SK-N-SH treated with all-trans-retinoic acid at 6 μM for 48 hours (cell line): ENCODE results near the gene DOCK7.

Experiments
- ATAC-seq: fragments of 200-7000 bp; cut with Tn5 transposase; 3 replicates; pipeline ENCODE4 v1.9.1; 2020; ENCODE audit warnings: mild to moderate bottlenecking, moderate library complexity
- ARNTL ChIP-seq: fragments of 450-650 bp; formaldehyde crosslinking; IDR thresholded peaks from 2 replicates; pipeline ENCODE4 v1.5.0; 2020; ENCODE audit warnings: low read depth, mild to moderate bottlenecking, moderate library complexity, borderline replicate concordance
- BACH2 ChIP-seq: fragments of 250-450 bp; sonication (Bioruptor Pico); IDR thresholded peaks from 2 replicates; pipeline ENCODE4 v1.9.0; 2021; ENCODE audit warnings: mild to moderate bottlenecking, borderline replicate concordance
- CSDC2 ChIP-seq: fragments of 250-450 bp; sonication (Bioruptor Pico); IDR thresholded peaks from 2 replicates; pipeline ENCODE4 v1.5.0; 2020; ENCODE audit warnings: mild to moderate bottlenecking, moderate library complexity
- ESRRG ChIP-seq: fragments of 250-450 bp; sonication (Bioruptor Pico); IDR thresholded peaks from 2 replicates; pipeline ENCODE4 v1.6.1; 2021; ENCODE audit warnings: mild to moderate bottlenecking
- GLIS3 ChIP-seq: fragments of 250-450 bp; sonication (Bioruptor Pico); IDR thresholded peaks from 2 replicates; pipeline ENCODE4 v1.5.0; 2020; ENCODE audit warnings: mild to moderate bottlenecking, moderate library complexity
- ISL1 ChIP-seq: fragments of 250-450 bp; sonication (Bioruptor Pico); IDR thresholded peaks from 2 replicates; pipeline ENCODE4 v2.1.2; 2022; ENCODE audit warnings: mild to moderate bottlenecking, moderate library complexity
- OSR1 ChIP-seq: fragments of 250-450 bp; sonication (Bioruptor Pico); IDR thresholded peaks from 2 replicates; pipeline ENCODE4 v1.8.0; 2022; ENCODE audit warnings: moderate library complexity, mild to moderate bottlenecking, inconsistent platforms
- PPARA ChIP-seq: fragments of 250-450 bp; sonication (Bioruptor Pico); IDR thresholded peaks from 2 replicates; pipeline ENCODE4 v1.5.0; 2020; ENCODE audit warnings: mild to moderate bottlenecking, borderline replicate concordance
- RARB ChIP-seq: fragments of 250-450 bp; sonication (Bioruptor Pico); IDR thresholded peaks from 2 replicates; pipeline ENCODE4 v1.8.0; 2021; ENCODE audit warnings: mild to moderate bottlenecking, moderate library complexity
- SNAI2 ChIP-seq: fragments of 250-450 bp; sonication (Bioruptor Pico); IDR thresholded peaks from 2 replicates; pipeline ENCODE4 v1.5.0; 2020; ENCODE audit warnings: mild to moderate bottlenecking, moderate library complexity
- TCF4 ChIP-seq: fragments of 250-450 bp; sonication (Bioruptor Pico); IDR thresholded peaks from 2 replicates; pipeline ENCODE4 v1.8.0; 2021; ENCODE audit warnings: mild to moderate bottlenecking, moderate library complexity, borderline replicate concordance
- ZC3H10 ChIP-seq: fragments of 250-450 bp; sonication (Bioruptor Pico); IDR thresholded peaks from 2 replicates; pipeline ENCODE4 v1.5.1; 2021; ENCODE audit warnings: mild to moderate bottlenecking, moderate library complexity
- ZFP30 ChIP-seq: fragments of 450-650 bp; formaldehyde crosslinking; IDR thresholded peaks from 2 replicates; pipeline ENCODE4 v1.5.0; 2022; ENCODE audit warnings: mild to moderate bottlenecking, moderate library complexity
- ZNF565 ChIP-seq: fragments of 450-650 bp; formaldehyde crosslinking; conservative IDR thresholded peaks from 2 replicates; pipeline ENCODE4 v1.5.0; 2020; ENCODE audit warnings: low read depth, mild to moderate bottlenecking, moderate library complexity
- ZNF70 ChIP-seq: fragments of 450-650 bp; formaldehyde crosslinking; IDR thresholded peaks from 2 replicates; pipeline ENCODE4 v1.5.0; 2020; ENCODE audit warnings: mild to moderate bottlenecking, moderate library complexity
- ZNF8 ChIP-seq: fragments of 450-650 bp; formaldehyde crosslinking; IDR thresholded peaks from 2 replicates; pipeline ENCODE4 v1.5.0; 2020; ENCODE audit warnings: mild to moderate bottlenecking, moderate library complexity
- TF ChIP-seq, protein P1 (sequence below): fragments of 250-450 bp; sonication (Bioruptor Pico); IDR thresholded peaks from 2 replicates; pipeline ENCODE4 v1.5.0; 2020; ENCODE audit warnings: mild to moderate bottlenecking, moderate library complexity
- TF ChIP-seq, protein P2 (sequence below): fragments of 250-450 bp; sonication (Bioruptor Pico); IDR thresholded peaks from 2 replicates; pipeline ENCODE4 v1.8.0; 2020; ENCODE audit warnings: mild to moderate bottlenecking, moderate library complexity, borderline replicate concordance
- TF ChIP-seq, protein P3 (sequence below): fragments of 250-450 bp; sonication (Bioruptor Pico); IDR thresholded peaks from 2 replicates; pipeline ENCODE4 v1.5.1; 2020; ENCODE audit warnings: low read depth, mild to moderate bottlenecking, moderate library complexity
- TF ChIP-seq, protein P4 (sequence below): fragments of 250-450 bp; sonication (Bioruptor Pico); IDR thresholded peaks from 2 replicates; pipeline ENCODE4 v1.8.0; 2021; ENCODE audit warnings: low read depth, mild to moderate bottlenecking, moderate library complexity, borderline replicate concordance
- TF ChIP-seq, protein P5 (sequence below): fragments of 250-450 bp; sonication (Bioruptor Pico); IDR thresholded peaks from 2 replicates; pipeline ENCODE4 v1.5.1; 2021; ENCODE audit warnings: mild to moderate bottlenecking, moderate library complexity

Gene DOCK7

DNA sequence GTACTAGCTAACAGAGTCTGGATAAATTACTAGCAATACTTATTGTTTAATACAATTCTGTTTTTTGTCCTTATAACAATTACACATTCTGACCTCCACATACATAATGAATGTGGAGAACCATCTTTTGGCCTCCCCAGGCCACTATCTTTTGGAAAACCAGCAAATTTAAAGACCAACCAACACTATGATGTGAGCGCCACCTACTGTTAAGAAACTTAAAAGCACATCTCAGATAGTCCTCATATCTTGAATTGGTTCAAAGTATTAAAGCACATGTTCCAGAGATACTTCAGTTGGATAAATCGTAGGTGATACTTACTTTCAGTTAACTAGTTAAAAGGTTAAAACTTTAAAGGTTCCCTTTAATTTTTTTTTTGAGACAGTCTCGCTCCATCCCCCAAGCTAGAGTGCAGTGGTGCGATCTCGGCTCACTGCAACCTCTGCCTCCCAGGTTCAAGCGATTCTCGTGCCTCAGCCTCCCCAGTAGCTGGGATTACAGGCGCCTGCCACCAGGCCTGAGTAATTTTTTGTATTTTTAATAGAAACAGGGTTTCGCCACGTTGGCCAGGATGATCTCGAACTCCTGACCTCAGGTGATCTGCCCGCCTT is 280.7 kb downstream of the DOCK7 start:
- ATAC-seq = peak; percentile 87
- TF ChIP-seq RARB (CRISPR knock-in tag) = no peak
- TF ChIP-seq ZNF8 (CRISPR knock-in tag) = no peak
- TF ChIP-seq OSR1 (CRISPR knock-in tag) = no peak
- TF ChIP-seq, protein P1, sequence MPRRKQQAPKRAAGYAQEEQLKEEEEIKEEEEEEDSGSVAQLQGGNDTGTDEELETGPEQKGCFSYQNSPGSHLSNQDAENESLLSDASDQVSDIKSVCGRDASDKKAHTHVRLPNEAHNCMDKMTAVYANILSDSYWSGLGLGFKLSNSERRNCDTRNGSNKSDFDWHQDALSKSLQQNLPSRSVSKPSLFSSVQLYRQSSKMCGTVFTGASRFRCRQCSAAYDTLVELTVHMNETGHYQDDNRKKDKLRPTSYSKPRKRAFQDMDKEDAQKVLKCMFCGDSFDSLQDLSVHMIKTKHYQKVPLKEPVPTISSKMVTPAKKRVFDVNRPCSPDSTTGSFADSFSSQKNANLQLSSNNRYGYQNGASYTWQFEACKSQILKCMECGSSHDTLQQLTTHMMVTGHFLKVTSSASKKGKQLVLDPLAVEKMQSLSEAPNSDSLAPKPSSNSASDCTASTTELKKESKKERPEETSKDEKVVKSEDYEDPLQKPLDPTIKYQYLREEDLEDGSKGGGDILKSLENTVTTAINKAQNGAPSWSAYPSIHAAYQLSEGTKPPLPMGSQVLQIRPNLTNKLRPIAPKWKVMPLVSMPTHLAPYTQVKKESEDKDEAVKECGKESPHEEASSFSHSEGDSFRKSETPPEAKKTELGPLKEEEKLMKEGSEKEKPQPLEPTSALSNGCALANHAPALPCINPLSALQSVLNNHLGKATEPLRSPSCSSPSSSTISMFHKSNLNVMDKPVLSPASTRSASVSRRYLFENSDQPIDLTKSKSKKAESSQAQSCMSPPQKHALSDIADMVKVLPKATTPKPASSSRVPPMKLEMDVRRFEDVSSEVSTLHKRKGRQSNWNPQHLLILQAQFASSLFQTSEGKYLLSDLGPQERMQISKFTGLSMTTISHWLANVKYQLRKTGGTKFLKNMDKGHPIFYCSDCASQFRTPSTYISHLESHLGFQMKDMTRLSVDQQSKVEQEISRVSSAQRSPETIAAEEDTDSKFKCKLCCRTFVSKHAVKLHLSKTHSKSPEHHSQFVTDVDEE = no peak

DNA sequence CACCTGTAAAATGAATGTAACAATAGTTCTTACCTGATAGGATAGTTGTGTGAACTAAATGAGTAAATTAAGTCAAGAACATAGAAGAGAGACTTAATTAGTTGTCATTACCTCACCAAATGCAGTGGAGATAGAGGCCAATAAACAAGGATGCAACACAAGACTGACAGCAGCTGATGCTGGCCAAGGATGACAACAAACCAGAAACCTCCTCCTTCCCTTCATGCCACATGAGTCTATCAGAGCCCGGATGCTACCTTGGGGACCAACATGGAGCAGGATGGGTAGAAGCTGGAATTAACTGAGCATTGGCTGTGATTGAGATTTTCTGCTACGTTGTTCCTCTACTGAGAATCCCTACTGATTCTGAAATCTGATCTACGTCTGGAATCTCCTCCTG is 281.6 kb downstream of the DOCK7 start:
- TF ChIP-seq RARB (CRISPR knock-in tag) = no peak
- no peak for TF ChIP-seq CSDC2 (CRISPR knock-in tag)
- TF ChIP-seq ZNF70 = no peak
- TF ChIP-seq ESRRG (CRISPR knock-in tag) = no peak
- TF ChIP-seq BACH2 (CRISPR knock-in tag) = no peak
- TF ChIP-seq, protein P2, sequence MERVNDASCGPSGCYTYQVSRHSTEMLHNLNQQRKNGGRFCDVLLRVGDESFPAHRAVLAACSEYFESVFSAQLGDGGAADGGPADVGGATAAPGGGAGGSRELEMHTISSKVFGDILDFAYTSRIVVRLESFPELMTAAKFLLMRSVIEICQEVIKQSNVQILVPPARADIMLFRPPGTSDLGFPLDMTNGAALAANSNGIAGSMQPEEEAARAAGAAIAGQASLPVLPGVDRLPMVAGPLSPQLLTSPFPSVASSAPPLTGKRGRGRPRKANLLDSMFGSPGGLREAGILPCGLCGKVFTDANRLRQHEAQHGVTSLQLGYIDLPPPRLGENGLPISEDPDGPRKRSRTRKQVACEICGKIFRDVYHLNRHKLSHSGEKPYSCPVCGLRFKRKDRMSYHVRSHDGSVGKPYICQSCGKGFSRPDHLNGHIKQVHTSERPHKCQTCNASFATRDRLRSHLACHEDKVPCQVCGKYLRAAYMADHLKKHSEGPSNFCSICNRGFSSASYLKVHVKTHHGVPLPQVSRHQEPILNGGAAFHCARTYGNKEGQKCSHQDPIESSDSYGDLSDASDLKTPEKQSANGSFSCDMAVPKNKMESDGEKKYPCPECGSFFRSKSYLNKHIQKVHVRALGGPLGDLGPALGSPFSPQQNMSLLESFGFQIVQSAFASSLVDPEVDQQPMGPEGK = no peak
- TF ChIP-seq SNAI2 (CRISPR knock-in tag) = no peak
- no peak for TF ChIP-seq ZNF565
- TF ChIP-seq ZNF8 (CRISPR knock-in tag) = no peak
- TF ChIP-seq OSR1 (CRISPR knock-in tag) = no peak
- no peak for TF ChIP-seq ZFP30 (CRISPR knock-in tag)
- TF ChIP-seq, protein P3, sequence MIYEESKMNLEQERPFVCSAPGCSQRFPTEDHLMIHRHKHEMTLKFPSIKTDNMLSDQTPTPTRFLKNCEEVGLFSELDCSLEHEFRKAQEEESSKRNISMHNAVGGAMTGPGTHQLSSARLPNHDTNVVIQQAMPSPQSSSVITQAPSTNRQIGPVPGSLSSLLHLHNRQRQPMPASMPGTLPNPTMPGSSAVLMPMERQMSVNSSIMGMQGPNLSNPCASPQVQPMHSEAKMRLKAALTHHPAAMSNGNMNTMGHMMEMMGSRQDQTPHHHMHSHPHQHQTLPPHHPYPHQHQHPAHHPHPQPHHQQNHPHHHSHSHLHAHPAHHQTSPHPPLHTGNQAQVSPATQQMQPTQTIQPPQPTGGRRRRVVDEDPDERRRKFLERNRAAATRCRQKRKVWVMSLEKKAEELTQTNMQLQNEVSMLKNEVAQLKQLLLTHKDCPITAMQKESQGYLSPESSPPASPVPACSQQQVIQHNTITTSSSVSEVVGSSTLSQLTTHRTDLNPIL (CRISPR knock-in tag) = no peak
- TF ChIP-seq, protein P4, sequence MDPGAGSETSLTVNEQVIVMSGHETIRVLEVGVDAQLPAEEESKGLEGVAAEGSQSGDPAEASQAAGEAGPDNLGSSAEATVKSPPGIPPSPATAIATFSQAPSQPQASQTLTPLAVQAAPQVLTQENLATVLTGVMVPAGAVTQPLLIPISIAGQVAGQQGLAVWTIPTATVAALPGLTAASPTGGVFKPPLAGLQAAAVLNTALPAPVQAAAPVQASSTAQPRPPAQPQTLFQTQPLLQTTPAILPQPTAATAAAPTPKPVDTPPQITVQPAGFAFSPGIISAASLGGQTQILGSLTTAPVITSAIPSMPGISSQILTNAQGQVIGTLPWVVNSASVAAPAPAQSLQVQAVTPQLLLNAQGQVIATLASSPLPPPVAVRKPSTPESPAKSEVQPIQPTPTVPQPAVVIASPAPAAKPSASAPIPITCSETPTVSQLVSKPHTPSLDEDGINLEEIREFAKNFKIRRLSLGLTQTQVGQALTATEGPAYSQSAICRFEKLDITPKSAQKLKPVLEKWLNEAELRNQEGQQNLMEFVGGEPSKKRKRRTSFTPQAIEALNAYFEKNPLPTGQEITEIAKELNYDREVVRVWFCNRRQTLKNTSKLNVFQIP (CRISPR knock-in tag) = no peak
- TF ChIP-seq ISL1 (CRISPR knock-in tag) = no peak
- TF ChIP-seq ARNTL = no peak
- TF ChIP-seq PPARA (CRISPR knock-in tag) = no peak
- no peak for TF ChIP-seq TCF4 (CRISPR knock-in tag)
- TF ChIP-seq, protein P5, sequence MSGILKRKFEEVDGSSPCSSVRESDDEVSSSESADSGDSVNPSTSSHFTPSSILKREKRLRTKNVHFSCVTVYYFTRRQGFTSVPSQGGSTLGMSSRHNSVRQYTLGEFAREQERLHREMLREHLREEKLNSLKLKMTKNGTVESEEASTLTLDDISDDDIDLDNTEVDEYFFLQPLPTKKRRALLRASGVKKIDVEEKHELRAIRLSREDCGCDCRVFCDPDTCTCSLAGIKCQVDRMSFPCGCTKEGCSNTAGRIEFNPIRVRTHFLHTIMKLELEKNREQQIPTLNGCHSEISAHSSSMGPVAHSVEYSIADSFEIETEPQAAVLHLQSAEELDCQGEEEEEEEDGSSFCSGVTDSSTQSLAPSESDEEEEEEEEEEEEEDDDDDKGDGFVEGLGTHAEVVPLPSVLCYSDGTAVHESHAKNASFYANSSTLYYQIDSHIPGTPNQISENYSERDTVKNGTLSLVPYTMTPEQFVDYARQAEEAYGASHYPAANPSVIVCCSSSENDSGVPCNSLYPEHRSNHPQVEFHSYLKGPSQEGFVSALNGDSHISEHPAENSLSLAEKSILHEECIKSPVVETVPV (CRISPR knock-in tag) = no peak
- no peak for TF ChIP-seq GLIS3 (CRISPR knock-in tag)
- no peak for TF ChIP-seq ZC3H10
- no peak for ATAC-seq

DNA sequence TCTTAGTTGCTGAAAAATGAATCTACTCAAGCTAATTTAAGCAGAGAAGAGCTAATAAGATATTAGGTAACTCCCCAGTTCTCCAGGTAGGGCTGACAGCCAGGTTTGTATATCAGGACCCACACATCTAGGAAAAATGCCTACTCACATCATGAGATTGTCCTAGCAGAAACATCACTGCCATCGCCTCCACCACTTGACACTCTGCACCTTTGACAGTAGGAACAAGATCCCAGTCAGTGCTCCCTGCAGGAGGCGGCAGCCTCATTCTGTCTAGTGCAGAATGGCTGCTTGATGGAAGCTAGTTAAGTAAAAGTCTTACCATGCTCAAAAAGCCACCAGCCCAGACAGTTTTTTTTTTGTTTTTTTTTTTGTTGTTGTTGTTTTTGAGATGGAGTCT is 282.9 kb downstream of the DOCK7 start:
- no peak for TF ChIP-seq ZNF565
- no peak for ATAC-seq
